HCT116 (cell line): ENCODE data around the gene PLCD3.

Source experiments
- POLR2A ChIP-seq: IDR thresholded peaks from 2 replicates; pipeline ENCODE4 v1.7.0; 2011; ENCODE audit warnings: borderline replicate concordance; ENCODE audit not compliant: insufficient read depth, insufficient read length; ENCODE audit errors: extremely low read depth
- RAD21 ChIP-seq: IDR thresholded peaks from 2 replicates; pipeline ENCODE4 v1.6.1; 2012; ENCODE audit warnings: low read depth, mild to moderate bottlenecking
- TF ChIP-seq, protein P1 (sequence below), 3 experiments: fragments of 200-600 bp in 1 of 3; sonication (generic) in 1 of 3; IDR thresholded peaks in 2 of 3; conservative IDR thresholded peaks in 1 of 3; 2 replicates each; pipeline ENCODE4 v1.5.1; 2012 to 2017; ENCODE audit warnings: low read depth in 2 of 3, low read length in 2 of 3, antibody characterized with exemption in 1 of 3, borderline replicate concordance in 1 of 3, control low read depth in 1 of 3, mild to moderate bottlenecking in 1 of 3, mixed read lengths in 1 of 3, mixed run types in 1 of 3, moderate library complexity in 1 of 3; ENCODE audit not compliant: insufficient read depth in 1 of 3

DNA sequence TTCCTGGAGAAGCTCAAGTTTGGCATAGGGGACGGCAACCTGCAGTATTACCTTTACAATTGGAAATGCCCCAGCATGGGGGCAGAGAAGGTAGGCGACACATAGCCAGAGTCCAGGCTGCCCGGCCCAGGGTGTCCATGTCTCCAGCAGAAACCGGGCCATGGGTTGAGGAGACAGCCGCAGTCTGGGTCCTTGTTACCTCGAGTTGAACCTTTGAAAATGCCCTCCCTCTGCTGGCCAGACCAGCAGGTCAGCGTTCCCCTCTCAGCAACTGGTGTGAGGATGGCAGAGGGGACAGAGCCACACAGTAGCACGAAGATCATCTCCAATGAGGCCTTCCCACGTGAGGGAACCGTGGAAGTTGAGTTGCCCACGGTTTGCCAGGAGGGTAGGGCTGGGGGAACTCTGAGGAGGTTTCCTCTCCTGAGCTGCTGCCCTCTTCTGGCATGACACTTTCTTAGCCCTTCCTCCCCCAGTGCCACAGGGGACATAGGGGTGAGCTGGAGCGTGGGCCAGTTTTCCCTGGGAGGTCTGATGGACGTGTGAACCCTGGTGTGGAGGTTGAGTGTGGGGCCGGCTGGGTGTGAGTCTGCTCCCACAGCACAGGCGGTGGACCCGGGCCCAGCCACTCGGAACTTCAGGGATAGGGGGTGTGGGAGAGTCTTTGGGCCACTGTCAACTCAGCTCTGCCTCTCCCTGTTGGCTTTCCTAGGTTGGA is 27.2 kb downstream of the PLCD3 start:
- TF ChIP-seq, protein P1, sequence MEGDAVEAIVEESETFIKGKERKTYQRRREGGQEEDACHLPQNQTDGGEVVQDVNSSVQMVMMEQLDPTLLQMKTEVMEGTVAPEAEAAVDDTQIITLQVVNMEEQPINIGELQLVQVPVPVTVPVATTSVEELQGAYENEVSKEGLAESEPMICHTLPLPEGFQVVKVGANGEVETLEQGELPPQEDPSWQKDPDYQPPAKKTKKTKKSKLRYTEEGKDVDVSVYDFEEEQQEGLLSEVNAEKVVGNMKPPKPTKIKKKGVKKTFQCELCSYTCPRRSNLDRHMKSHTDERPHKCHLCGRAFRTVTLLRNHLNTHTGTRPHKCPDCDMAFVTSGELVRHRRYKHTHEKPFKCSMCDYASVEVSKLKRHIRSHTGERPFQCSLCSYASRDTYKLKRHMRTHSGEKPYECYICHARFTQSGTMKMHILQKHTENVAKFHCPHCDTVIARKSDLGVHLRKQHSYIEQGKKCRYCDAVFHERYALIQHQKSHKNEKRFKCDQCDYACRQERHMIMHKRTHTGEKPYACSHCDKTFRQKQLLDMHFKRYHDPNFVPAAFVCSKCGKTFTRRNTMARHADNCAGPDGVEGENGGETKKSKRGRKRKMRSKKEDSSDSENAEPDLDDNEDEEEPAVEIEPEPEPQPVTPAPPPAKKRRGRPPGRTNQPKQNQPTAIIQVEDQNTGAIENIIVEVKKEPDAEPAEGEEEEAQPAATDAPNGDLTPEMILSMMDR (IDR thresholded peaks at IDR 0.05 in 2 of 3, conservative IDR thresholded peaks at IDR 0.05 in 1 of 3; ENCODE audit: borderline replicate concordance in 1 of 3, insufficient read depth in 1 of 3, low read depth in 2 of 3, low read length in 2 of 3): peak in 2 of 3 experiments; percentile 22 to 25; a peak in 1 of 6 replicates
- TF ChIP-seq RAD21: no peak
- TF ChIP-seq POLR2A: no peak
